Trophoblast cell (in vitro differentiated cells and primary cell): Measurements from ENCODE around the gene LRMDA.

Source experiments
- DNase-seq, 2 donors: peaks; one replicate each; pipeline ENCODE4 v3.0.0-alpha.2; 2016
- H2AFZ ChIP-seq: 2 replicates; pipeline ENCODE4 v1.6.1; 2013; ENCODE audit warnings: low read length, moderate library complexity, mild to moderate bottlenecking; ENCODE audit not compliant: insufficient read depth, poor library complexity
- H2AK5ac ChIP-seq: 2 replicates; pipeline ENCODE4 v1.6.1; 2013; ENCODE audit warnings: mild to moderate bottlenecking, low read length
- H2BK120ac ChIP-seq: 2 replicates; pipeline ENCODE4 v1.6.1; 2013; ENCODE audit warnings: low read length, mild to moderate bottlenecking, moderate library complexity; ENCODE audit not compliant: insufficient read depth, poor library complexity
- H2BK12ac ChIP-seq: 2 replicates; pipeline ENCODE4 v1.6.1; 2013; ENCODE audit warnings: mild to moderate bottlenecking, low read length, moderate library complexity
- H2BK5ac ChIP-seq: 2 replicates; pipeline ENCODE4 v1.6.1; 2013; ENCODE audit warnings: low read length, low read depth, moderate library complexity, mild to moderate bottlenecking; ENCODE audit not compliant: poor library complexity
- H3K14ac ChIP-seq: 2 replicates; pipeline ENCODE4 v1.6.1; 2013; ENCODE audit warnings: mild to moderate bottlenecking, low read length
- H3K18ac ChIP-seq: 2 replicates; pipeline ENCODE4 v1.6.1; 2013; ENCODE audit warnings: mild to moderate bottlenecking, low read length
- H3K23ac ChIP-seq: 2 replicates; pipeline ENCODE4 v1.6.1; 2013; ENCODE audit warnings: low read length
- H3K27ac ChIP-seq: 2 replicates; pipeline ENCODE4 v1.5.1; 2013; ENCODE audit warnings: low read depth, mild to moderate bottlenecking, inconsistent platforms, low read length, moderate library complexity
- H3K27me3 ChIP-seq: 2 replicates; pipeline ENCODE4 v1.6.1; 2013; ENCODE audit warnings: inconsistent platforms, mild to moderate bottlenecking, low read length, moderate library complexity; ENCODE audit not compliant: insufficient read depth
- H3K36me3 ChIP-seq, 2 experiments: 1 replicate in 1 of 2; 2 replicates in 1 of 2; pipeline ENCODE4 v1.6.1; 2013; ENCODE audit warnings: low read length in 2 of 2, mild to moderate bottlenecking in 2 of 2, moderate library complexity in 1 of 2; ENCODE audit not compliant: insufficient read depth in 2 of 2, control insufficient read depth in 1 of 2
- H3K4ac ChIP-seq: 2 replicates; pipeline ENCODE4 v1.6.1; 2013; ENCODE audit warnings: low read depth, mild to moderate bottlenecking, low read length, moderate library complexity
- H3K4me1 ChIP-seq, 2 experiments: 1 replicate in 1 of 2; 2 replicates in 1 of 2; pipeline ENCODE4 v1.6.1; 2013; ENCODE audit warnings: low read length in 2 of 2, mild to moderate bottlenecking in 2 of 2, moderate library complexity in 1 of 2; ENCODE audit not compliant: insufficient read depth in 2 of 2, control insufficient read depth in 1 of 2
- H3K4me2 ChIP-seq: 2 replicates; pipeline ENCODE4 v1.6.1; 2013; ENCODE audit warnings: inconsistent platforms, mild to moderate bottlenecking, low read length, moderate library complexity
- H3K4me3 ChIP-seq: 2 replicates; pipeline ENCODE4 v1.5.1; 2013; ENCODE audit warnings: mild to moderate bottlenecking, low read depth, low read length, inconsistent platforms
- H3K79me1 ChIP-seq: one replicate; pipeline ENCODE4 v1.6.1; 2013; ENCODE audit warnings: low read length
- H3K79me2 ChIP-seq: 2 replicates; pipeline ENCODE4 v1.6.1; 2013; ENCODE audit warnings: low read length, mild to moderate bottlenecking; ENCODE audit not compliant: control insufficient read depth, insufficient read depth, poor library complexity
- H3K9ac ChIP-seq: 2 replicates; pipeline ENCODE4 v1.6.1; 2013; ENCODE audit warnings: mild to moderate bottlenecking, low read length
- H3K9me3 ChIP-seq: 2 replicates; pipeline ENCODE4 v1.6.1; 2013; ENCODE audit warnings: low read depth, mild to moderate bottlenecking, control low read depth, inconsistent platforms, low read length; ENCODE audit not compliant: insufficient read depth
- H4K12ac ChIP-seq: 2 replicates; pipeline ENCODE4 v1.6.1; 2013; ENCODE audit warnings: low read depth, mild to moderate bottlenecking, low read length, moderate library complexity
- H4K8ac ChIP-seq: 2 replicates; pipeline ENCODE4 v1.6.1; 2013; ENCODE audit warnings: low read depth, mild to moderate bottlenecking, low read length, moderate library complexity
- H4K91ac ChIP-seq: one replicate; pipeline ENCODE4 v1.6.1; 2013; ENCODE audit warnings: low read depth, mild to moderate bottlenecking, low read length, moderate library complexity
- WGBS: extraction: QIAGEN DNeasy Blood & Tissue Kit; methylation state at CpG from one replicate; pipeline ENCODE4 v1.1.7; 2013; ENCODE audit warnings: missing lambda C conversion rate; ENCODE audit not compliant: insufficient read length, insufficient coverage; ENCODE audit errors: extremely low coverage; 5-methylcytosine and 5-hydroxymethylcytosine counted together

Gene LRMDA

DNA sequence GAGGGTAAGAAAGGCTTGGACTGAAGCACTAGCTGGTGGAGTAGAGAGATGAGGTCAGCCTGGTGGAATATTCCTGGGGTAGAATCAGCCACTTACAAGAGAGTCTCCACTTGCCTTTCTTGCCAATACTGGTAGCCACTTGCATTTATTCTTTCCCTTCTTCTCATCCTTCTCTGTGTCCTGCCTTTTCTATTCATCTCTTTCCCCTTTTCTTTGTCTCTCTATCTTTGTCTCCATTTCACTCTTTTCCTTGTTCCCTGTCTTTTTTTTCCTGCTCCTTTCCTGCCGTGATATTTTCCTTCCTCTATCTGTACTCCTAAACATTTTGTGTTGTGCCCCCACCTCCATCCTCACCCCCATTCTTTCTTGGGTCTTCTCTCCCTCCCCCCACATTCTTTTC, 214.3 kb downstream of the LRMDA start:
- H3K9ac ChIP-seq: no peak overlapping the region

DNA sequence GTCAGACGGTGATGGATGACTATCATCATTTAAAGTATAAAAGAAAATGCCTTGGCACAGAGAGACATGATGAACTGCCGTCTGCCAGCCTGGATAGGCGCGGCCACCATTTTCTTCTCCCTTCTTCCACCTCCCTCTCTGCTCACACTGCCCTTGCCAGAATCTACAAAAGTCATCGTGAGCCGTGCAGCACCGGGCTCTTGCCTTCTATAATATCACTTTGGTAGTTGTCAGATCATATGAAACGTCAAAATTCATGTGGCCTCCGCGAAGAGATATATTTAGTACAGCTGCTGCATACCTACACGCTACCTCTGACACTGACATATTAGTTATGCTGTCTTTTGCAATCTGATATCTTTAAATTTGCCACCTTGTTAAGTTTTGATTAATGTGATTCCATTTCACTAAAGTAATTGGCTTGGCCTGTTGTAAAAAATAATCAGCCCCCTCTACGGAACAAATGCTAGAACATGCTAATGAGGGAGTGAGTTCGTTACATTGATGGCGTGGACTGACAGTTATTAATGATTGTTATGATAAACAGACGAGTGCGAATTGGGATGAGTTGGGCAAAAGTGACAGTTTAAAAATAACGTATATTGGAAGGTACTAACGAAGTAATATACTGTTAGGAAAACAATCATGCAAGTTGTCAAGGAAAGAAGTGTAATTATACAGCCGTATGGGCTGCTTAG, 214.9 kb downstream of the LRMDA start:
- Histone ChIP-seq H3K9me3 (no peaks in the 10 kb centered on the region), H3K4me3 (no peak overlapping the region), H3K27ac (no peak overlapping the region), H3K14ac (no peak overlapping the region), H3K4me2 (no peak overlapping the region), H2BK120ac (no peak overlapping the region), H3K79me1 (no peaks in the 10 kb centered on the region), H2AFZ (no peak overlapping the region), H3K23ac (no peak overlapping the region), H4K91ac (no peak overlapping the region), H3K4ac (no peak overlapping the region), H4K12ac (no peak overlapping the region), H3K79me2 (no peaks in the 10 kb centered on the region), H3K4me1 (no peaks in the 10 kb centered on the region), H3K27me3 (no peaks in the 10 kb centered on the region), H3K36me3 (no peaks in the 10 kb centered on the region), H2AK5ac (no peak overlapping the region), H3K9ac (no peak overlapping the region), H2BK12ac (no peak overlapping the region), H3K18ac (no peak overlapping the region), H4K8ac (no peak overlapping the region), H2BK5ac (no peak overlapping the region)
- no peak for DNase-seq
- WGBS: 100% methylated on average over 2 of the region's 19 CpGs

More for the DNA sequence above, 214.3 kb downstream of the LRMDA start:
- H3K9me3 ChIP-seq: no peaks in the 10 kb centered on the region
- H4K12ac ChIP-seq: no peak overlapping the region
- H3K23ac ChIP-seq: no peak overlapping the region
- no peak overlapping the region for H2BK5ac ChIP-seq
- H3K79me1 ChIP-seq: no peaks in the 10 kb centered on the region
- no CpG with 5 or more reads among the region's 1 CpG for WGBS
- no peaks in the 10 kb centered on the region for H3K4me1 ChIP-seq
- no peak overlapping the region for H3K18ac ChIP-seq
- no peak overlapping the region for H3K4ac ChIP-seq
- H2BK12ac ChIP-seq: no peak overlapping the region
- no peak overlapping the region for H4K91ac ChIP-seq
- H3K27me3 ChIP-seq: no peaks in the 10 kb centered on the region
- H4K8ac ChIP-seq: no peak overlapping the region
- H2AK5ac ChIP-seq: no peak overlapping the region
- H2BK120ac ChIP-seq: no peak overlapping the region
- DNase-seq: no peak
- no peak overlapping the region for H3K14ac ChIP-seq
- H3K79me2 ChIP-seq: no peaks in the 10 kb centered on the region
- no peak overlapping the region for H3K27ac ChIP-seq
- no peak overlapping the region for H3K4me3 ChIP-seq
- no peak overlapping the region for H2AFZ ChIP-seq
- no peaks in the 10 kb centered on the region for H3K36me3 ChIP-seq
- no peak overlapping the region for H3K4me2 ChIP-seq

DNA sequence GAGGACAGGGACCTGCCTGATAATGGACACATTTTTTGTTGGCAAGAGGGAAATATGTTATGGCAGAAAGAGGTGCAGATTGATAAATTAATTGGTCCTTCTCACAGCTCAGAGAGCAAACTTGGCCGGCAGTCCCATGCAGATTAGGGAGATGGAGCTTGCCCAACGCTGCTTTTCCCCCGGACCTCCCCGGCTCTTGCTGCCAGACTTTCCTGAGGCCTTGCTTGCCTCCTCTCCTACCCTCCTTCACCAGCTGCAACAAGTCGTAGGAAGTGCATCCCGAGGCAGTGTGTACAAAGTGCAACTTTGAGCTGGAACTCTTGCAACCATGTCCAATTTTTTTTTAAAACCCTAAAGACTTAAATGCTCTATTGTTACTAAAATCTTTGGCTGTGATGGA, 215.5 kb downstream of the LRMDA start:
- Histone ChIP-seq H3K18ac (no peak overlapping the region), H3K4ac (no peak overlapping the region), H3K79me2 (no peaks in the 10 kb centered on the region), H2AFZ (no peak overlapping the region), H3K4me1 (no peaks in the 10 kb centered on the region), H3K9me3 (no peaks in the 10 kb centered on the region), H4K91ac (no peak overlapping the region), H2BK12ac (no peak overlapping the region), H3K79me1 (no peaks in the 10 kb centered on the region), H3K4me3 (no peak overlapping the region), H3K23ac (no peak overlapping the region), H3K9ac (no peak overlapping the region), H3K27ac (no peak overlapping the region), H4K12ac (no peak overlapping the region), H3K27me3 (no peaks in the 10 kb centered on the region), H4K8ac (no peak overlapping the region), H3K36me3 (no peaks in the 10 kb centered on the region), H2AK5ac (no peak overlapping the region), H3K14ac (no peak overlapping the region), H3K4me2 (no peak overlapping the region), H2BK5ac (no peak overlapping the region), H2BK120ac (no peak overlapping the region)
- no CpG with 5 or more reads among the region's 6 CpGs for WGBS
- no peak for DNase-seq

DNA sequence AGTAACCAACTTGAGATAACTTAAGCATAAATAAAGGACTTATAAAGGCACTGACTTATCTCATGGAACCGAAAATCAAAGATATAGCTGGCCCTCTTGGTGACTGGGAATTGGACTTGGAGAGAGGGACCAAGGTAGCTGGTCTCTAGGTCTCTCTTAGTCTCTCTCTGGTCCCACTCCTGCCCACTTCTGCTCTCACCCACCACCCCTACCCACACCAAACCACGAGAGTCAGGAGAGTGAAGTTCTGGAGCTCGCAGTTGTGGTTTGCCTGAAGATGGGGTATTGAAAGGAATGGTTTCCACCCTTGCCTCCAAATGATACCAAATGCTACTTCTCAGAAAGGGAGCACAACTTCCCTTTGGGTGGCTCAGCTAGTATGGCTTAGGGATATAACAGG, 216.3 kb downstream of the LRMDA start:
- no peak overlapping the region for H3K18ac ChIP-seq
- no peak overlapping the region for H2BK12ac ChIP-seq
- H2AFZ ChIP-seq: no peak overlapping the region
- H3K4me1 ChIP-seq: no peaks in the 10 kb centered on the region
- no peak overlapping the region for H4K12ac ChIP-seq
- WGBS: no CpG with 5 or more reads among the region's 3 CpGs
- H3K4me2 ChIP-seq: no peak overlapping the region
- no peaks in the 10 kb centered on the region for H3K79me1 ChIP-seq
- no peaks in the 10 kb centered on the region for H3K79me2 ChIP-seq
- no peak overlapping the region for H2AK5ac ChIP-seq
- no peaks in the 10 kb centered on the region for H3K9me3 ChIP-seq
- H4K8ac ChIP-seq: no peak overlapping the region
- no peaks in the 10 kb centered on the region for H3K27me3 ChIP-seq
- no peak overlapping the region for H3K27ac ChIP-seq
- H4K91ac ChIP-seq: no peak overlapping the region
- H3K14ac ChIP-seq: no peak overlapping the region
- H3K23ac ChIP-seq: no peak overlapping the region
- no peak overlapping the region for H3K4ac ChIP-seq
- no peak overlapping the region for H2BK120ac ChIP-seq
- no peaks in the 10 kb centered on the region for H3K36me3 ChIP-seq
- H3K9ac ChIP-seq: no peak overlapping the region
- no peak overlapping the region for H2BK5ac ChIP-seq
- H3K4me3 ChIP-seq: no peak overlapping the region
- no peak for DNase-seq
